ENCODE measurements around the gene CRCP. TPM values are rescaled to one million over a fixed set of nuclear protein-coding genes. Genes with fewer than 3 reads are reported as not detected.
"Not testable (repeated sequence)": the region's sequence is repeated elsewhere in the genome, so short reads cannot be mapped to it uniquely, and the experiment has no call there.

The CRCP gene
- total and polyA plus RNA-seq, 10 of the 15 experiments (the other 5 are each of a cell fraction or from before 2014, with no cell fraction given), result 12.4 to 33.8 (median 29.1) TPM

- in situ Hi-C loops (cut with MboI); H4K20me1 ChIP-seq (ENCODE audit: control insufficient read depth, insufficient read depth); H3K9ac ChIP-seq (ENCODE audit: control insufficient read depth, insufficient read depth, low read length); FAIRE-seq; ATAC-seq; BruUV-seq (replicated peaks); intact Hi-C loops (cut with micrococcal nuclease; ENCODE audit: unreplicated experiment); H3K27me3 ChIP-seq (replicated peaks in 1 of 2; ENCODE audit: control insufficient read depth in 2 of 2, insufficient read depth in 2 of 2, low read length in 1 of 2); DNase-seq (ENCODE audit: low read depth, low spot score); H2AFZ ChIP-seq (ENCODE audit: control insufficient read depth, low read depth, low read length); H3K36me3 ChIP-seq (ENCODE audit: control insufficient read depth in 2 of 2, insufficient read depth in 2 of 2, low read length in 1 of 2); CTCF ChIA-PET; H3K9me3 ChIP-seq (replicated peaks; ENCODE audit: control insufficient read depth, insufficient read depth, low read length): not testable (repeated sequence)
- ChIA-PET POLR2A (interaction anchor here (0.5 to 0.6 kb wide), 2 partner anchors 42 to 136 kb away, joined by 4 to 7 read pairs; no protein-coding TSS in a partner anchor), RAD21 (ENCODE audit: unreplicated experiment) (interaction anchor here (0.6 kb wide), 1 partner anchor 132 kb away, joined by 3 read pairs; no protein-coding TSS in a partner anchor), SMC1A (ENCODE audit: uncharacterized antibody, unreplicated experiment) (interaction anchor here (0.6 to 1.4 kb wide), 2 partner anchors 8 to 754 kb away, joined by 3 read pairs; no protein-coding TSS in a partner anchor)
- 49% methylated on average over 11 of the region's 12 CpGs for WGBS (ENCODE audit: insufficient coverage, insufficient replicate concordance, low lambda C conversion rate, missing lambda C conversion rate)
- TF ChIP-seq MLLT1 (IDR thresholded peaks at IDR 0.05) (peak; percentile 69; the same call in 1 of the 2 replicates), RUNX3 (IDR thresholded peaks at IDR 0.05; ENCODE audit: low read length) (peak; percentile 10; the same call in 1 of the 2 replicates)
- Histone ChIP-seq H3K79me2 (ENCODE audit: control insufficient read depth, insufficient read depth, low read length) (peaks cover 62% of the 10 kb centered on the region), H3K27ac (ENCODE audit: control insufficient read depth, insufficient read depth) (0 out of 2 replicates have a peak overlapping the region, but pooled peaks have one; percentile 33), H3K4me3 (peak overlapping the region; percentile 40), H3K4me2 (ENCODE audit: control insufficient read depth, insufficient read depth) (peak overlapping the region; percentile 56), H3K4me1 (ENCODE audit: control insufficient read depth, insufficient read depth, low read length) (peaks cover 13% of the 10 kb centered on the region)
Measured at GRCh38 chr7:66116680-66117420, 2.2 kb downstream of the CRCP start.

- peaks cover 13% of the 10 kb centered on the region for H3K4me1 ChIP-seq (ENCODE audit: control insufficient read depth, insufficient read depth, low read length)
- peak overlapping the region; percentile 44; the same call in 1 of the 2 replicates for H3K4me2 ChIP-seq (ENCODE audit: control insufficient read depth, insufficient read depth)
- no peak overlapping the region for H2AFZ ChIP-seq (ENCODE audit: control insufficient read depth, low read depth, low read length)
- SMC1A ChIA-PET (ENCODE audit: uncharacterized antibody, unreplicated experiment), result no interaction called here
- peak; percentile 75 for TF ChIP-seq JUNB (IDR thresholded peaks at IDR 0.05)
- TF ChIP-seq RAD51 (IDR thresholded peaks at IDR 0.05), result no peak
- FAIRE-seq (no peak), DNase-seq (ENCODE audit: low read depth, low spot score) (no peak), ATAC-seq (no peak)
- H4K20me1 ChIP-seq (ENCODE audit: control insufficient read depth, insufficient read depth), result 0 out of 2 replicates have a peak, but pooled peaks cover 6% of the 10 kb centered on the region
- intact Hi-C loops (cut with micrococcal nuclease; ENCODE audit: unreplicated experiment), result no loop called here
- RAD21 ChIA-PET (ENCODE audit: unreplicated experiment), result no interaction called here
- WGBS (ENCODE audit: insufficient coverage, insufficient replicate concordance, low lambda C conversion rate, missing lambda C conversion rate), result 1% methylated on average over 3 of the region's 3 CpGs
- H3K79me2 ChIP-seq (ENCODE audit: control insufficient read depth, insufficient read depth, low read length), result peaks cover 73% of the 10 kb centered on the region
- no peaks in the 10 kb centered on the region; a peak in 2 of 4 replicates for H3K36me3 ChIP-seq (ENCODE audit: control insufficient read depth in 2 of 2, insufficient read depth in 2 of 2, low read length in 1 of 2)
- in situ Hi-C loops (cut with MboI), result no loop called here
- no peaks in the 10 kb centered on the region for H3K9me3 ChIP-seq (replicated peaks; ENCODE audit: control insufficient read depth, insufficient read depth, low read length)
- BruUV-seq (replicated peaks), result TSS peak; percentile 5
- POLR2A ChIA-PET, result no interaction called here
- peak overlapping the region; percentile 46; the same call in 1 of the 2 replicates for H3K4me3 ChIP-seq
- H3K27me3 ChIP-seq (replicated peaks in 1 of 2; ENCODE audit: control insufficient read depth in 2 of 2, insufficient read depth in 2 of 2, low read length in 1 of 2), result no peaks in the 10 kb centered on the region
- peak overlapping the region; percentile 22; the same call in 1 of the 2 replicates for H3K9ac ChIP-seq (ENCODE audit: control insufficient read depth, insufficient read depth, low read length)
- H3K27ac ChIP-seq (ENCODE audit: control insufficient read depth, insufficient read depth), result peak overlapping the region; percentile 33
- CTCF ChIA-PET, result interaction anchor here (1.1 kb wide), 1 partner anchor 15 kb away, joined by 3 read pairs; no protein-coding TSS in a partner anchor
Measured at GRCh38 chr7:66118603-66119002, 4.0 kb downstream of the CRCP start.
